SK-N-SH (cell line): ENCODE results near the gene MACROD2. TPM values are rescaled to one million over a fixed set of nuclear protein-coding genes. Genes with fewer than 3 reads are reported as not detected.

ENCODE experiments used
- CTCF ChIA-PET: fragments of 300-600, 350-600 bp; formaldehyde crosslinking; extraction: SDS; loops from one replicate; lab custom pipeline; 2021; lab: Yijun Ruan, JAX
- POLR2A ChIA-PET: fragments of 350-600 bp; sonication (Branson Sonifier 250); formaldehyde crosslinking; extraction: SDS; loops from one replicate; lab custom pipeline; 2020; ENCODE audit warnings: antibody characterized with exemption, inconsistent platforms; lab: Yijun Ruan, JAX
- DNase-seq: peaks from one replicate; pipeline ENCODE4 v3.0.0; 2012
- H2AFZ ChIP-seq: fragments of 200-600 bp; sonication (generic); 2 replicates; pipeline ENCODE4 v1.8.1; 2016; ENCODE audit warnings: antibody characterized with exemption, mild to moderate bottlenecking, low read depth
- H3F3A ChIP-seq: fragments of 200-600 bp; sonication (generic); replicated peaks from 2 replicates; pipeline ENCODE3; 2016; ENCODE audit warnings: antibody characterized with exemption, mild to moderate bottlenecking; ENCODE audit not compliant: insufficient read depth
- H3K27ac ChIP-seq, 2 experiments: fragments of 200-500 bp in 1 of 2; fragments of 200-600 bp in 1 of 2; sonication (Bioruptor generic) in 1 of 2; sonication (generic), shearing (Covaris generic) in 1 of 2; 2 replicates each; pipeline versions ENCODE4 v1.5.1 to v1.6.1; 2014 to 2016; ENCODE audit warnings: low read depth in 2 of 2, inconsistent platforms in 1 of 2, low read length in 1 of 2, mild to moderate bottlenecking in 1 of 2, mixed read lengths in 1 of 2
- H3K27me3 ChIP-seq: fragments of 200-600 bp; sonication (generic), shearing (Covaris generic); 2 replicates; pipeline ENCODE4 v1.6.1; 2016; ENCODE audit warnings: mixed run types; ENCODE audit not compliant: insufficient read depth
- H3K36me3 ChIP-seq, 2 experiments: fragments of 200-500 bp in 1 of 2; fragments of 200-600 bp in 1 of 2; sonication (Bioruptor generic) in 1 of 2; sonication (generic) in 1 of 2; replicated peaks in 1 of 2; 2 replicates each; pipeline versions ENCODE3 to v1.5.1; 2014 to 2016; ENCODE audit warnings: low read length in 1 of 2, mild to moderate bottlenecking in 1 of 2; ENCODE audit not compliant: insufficient read depth in 2 of 2, control insufficient read depth in 1 of 2
- H3K4me1 ChIP-seq, 2 experiments: fragments of 200-500 bp in 1 of 2; fragments of 200-600 bp in 1 of 2; sonication (Bioruptor generic) in 1 of 2; sonication (generic), shearing (Covaris generic) in 1 of 2; 2 replicates each; pipeline versions ENCODE4 v1.5.1 to v1.6.1; 2014 to 2016; ENCODE audit warnings: low read depth in 1 of 2, low read length in 1 of 2, mixed run types in 1 of 2; ENCODE audit not compliant: insufficient read depth in 2 of 2, control insufficient read depth in 1 of 2
- H3K4me2 ChIP-seq: fragments of 200-600 bp; sonication (generic), shearing (Covaris generic); 2 replicates; pipeline ENCODE4 v1.6.1; 2017; ENCODE audit warnings: mixed run types
- H3K4me3 ChIP-seq, 2 experiments: fragments of 200-500 bp in 1 of 2; fragments of 200-600 bp in 1 of 2; sonication (Bioruptor generic) in 1 of 2; sonication (generic), shearing (Covaris generic) in 1 of 2; 2 replicates each; pipeline versions ENCODE4 v1.5.1 to v1.8.1; 2014 to 2016; ENCODE audit warnings: low read depth in 2 of 2, inconsistent platforms in 1 of 2, low read length in 1 of 2, mild to moderate bottlenecking in 1 of 2, mixed read lengths in 1 of 2, moderate library complexity in 1 of 2
- H3K79me2 ChIP-seq: fragments of 200-600 bp; sonication (generic); 2 replicates; pipeline ENCODE4 v1.8.1; 2017; ENCODE audit warnings: mild to moderate bottlenecking; ENCODE audit not compliant: insufficient read depth
- H3K9ac ChIP-seq: fragments of 200-600 bp; sonication (generic); 2 replicates; pipeline ENCODE4 v1.6.1; 2017; ENCODE audit warnings: mixed run types
- H3K9me2 ChIP-seq: fragments of 200-600 bp; sonication (generic); 2 replicates; pipeline ENCODE4 v1.6.1; 2017; ENCODE audit warnings: mixed run types
- H3K9me3 ChIP-seq: fragments of 200-600 bp; sonication (generic); 2 replicates; pipeline ENCODE4 v1.6.1; 2017; ENCODE audit warnings: mixed run types, mild to moderate bottlenecking, moderate library complexity
- H4K20me1 ChIP-seq: fragments of 200-600 bp; sonication (generic); 2 replicates; pipeline ENCODE4 v1.6.1; 2017; ENCODE audit warnings: mild to moderate bottlenecking, mixed run types; ENCODE audit not compliant: insufficient read depth
- CHD2 ChIP-seq: fragments of 150-350 bp; IDR thresholded peaks from 2 replicates; pipeline ENCODE4 v1.6.1; 2018; ENCODE audit warnings: low read length; ENCODE audit not compliant: partially characterized antibody
- ELF1 ChIP-seq: IDR thresholded peaks from 2 replicates; pipeline ENCODE4 v1.4.0; 2012
- EZH2phosphoT487 ChIP-seq: fragments of 200-600 bp; sonication (generic); IDR thresholded peaks from 2 replicates; pipeline ENCODE4 v1.6.1; 2017; ENCODE audit warnings: low read depth, mixed run types, mild to moderate bottlenecking, antibody characterized with exemption, moderate library complexity, borderline replicate concordance
- FOXJ3 ChIP-seq: sonication (generic); formaldehyde crosslinking; IDR thresholded peaks from 2 replicates; pipeline ENCODE4 v1.5.1; 2020; ENCODE audit warnings: mild to moderate bottlenecking, missing genetic modification reagents
- FOXM1 ChIP-seq: IDR thresholded peaks from 2 replicates; pipeline ENCODE4 v1.4.0; 2012; ENCODE audit warnings: low read depth, mild to moderate bottlenecking
- GABPA ChIP-seq: IDR thresholded peaks from 2 replicates; pipeline ENCODE4 v1.4.0; 2012; ENCODE audit warnings: low read depth, mild to moderate bottlenecking
- GATA2 ChIP-seq: sonication (generic); formaldehyde crosslinking; IDR thresholded peaks from 2 replicates; pipeline ENCODE4 v1.5.0; 2020; ENCODE audit warnings: mild to moderate bottlenecking, missing genetic modification reagents
- JUND ChIP-seq: IDR thresholded peaks from 2 replicates; pipeline ENCODE4 v1.4.0; 2012
- MEF2A ChIP-seq: IDR thresholded peaks from 2 replicates; pipeline ENCODE4 v1.4.0; 2012; ENCODE audit warnings: low read depth, borderline replicate concordance
- MXI1 ChIP-seq: IDR thresholded peaks from 2 replicates; pipeline ENCODE4 v1.6.1; 2012; ENCODE audit warnings: mild to moderate bottlenecking, low read depth, low read length, improper control_type of control experiment
- NFIC ChIP-seq: IDR thresholded peaks from 2 replicates; pipeline ENCODE4 v1.4.0; 2012; ENCODE audit warnings: borderline replicate concordance
- RAD21 ChIP-seq: IDR thresholded peaks from 2 replicates; pipeline ENCODE4 v1.6.1; 2012; ENCODE audit warnings: mild to moderate bottlenecking, low read length
- RFX5 ChIP-seq: IDR thresholded peaks from 2 replicates; pipeline ENCODE4 v1.6.1; 2012; ENCODE audit warnings: mild to moderate bottlenecking, improper control_type of control experiment, low read length
- RXRA ChIP-seq: IDR thresholded peaks from 2 replicates; pipeline ENCODE4 v1.4.0; 2012; ENCODE audit warnings: low read depth, mild to moderate bottlenecking, borderline replicate concordance
- SMC3 ChIP-seq: IDR thresholded peaks from 2 replicates; pipeline ENCODE4 v1.6.1; 2012; ENCODE audit warnings: low read depth, low read length, improper control_type of control experiment
- TAF1 ChIP-seq: IDR thresholded peaks from 2 replicates; pipeline ENCODE4 v1.6.1; 2012; ENCODE audit warnings: low read depth, mild to moderate bottlenecking, low read length, moderate library complexity, borderline replicate concordance
- TCF12 ChIP-seq: IDR thresholded peaks from 2 replicates; pipeline ENCODE4 v1.4.0; 2012
- USF2 ChIP-seq: fragments of 150-350 bp; IDR thresholded peaks from 2 replicates; pipeline ENCODE4 v1.6.1; 2017; ENCODE audit warnings: antibody characterized with exemption, low read length, low read depth, borderline replicate concordance
- ZBTB33 ChIP-seq: IDR thresholded peaks from 2 replicates; pipeline ENCODE4 v1.4.0; 2012; ENCODE audit warnings: low read depth, borderline replicate concordance
- WGBS: methylation state at CpG from one replicate; pipeline ENCODE4 v1.1.6; 2017; ENCODE audit warnings: low lambda C conversion rate; 5-methylcytosine and 5-hydroxymethylcytosine counted together
- polyA plus RNA-seq, 3 experiments: library from polyadenylated mRNA; depleted of rRNA; stranded (reverse); fragments of >200 nt; gene quantifications; 2 replicates each; pipeline ENCODE4 v1.2.3, GENCODE V29; 2012

MACROD2 gene
- polyA plus RNA-seq, 1 of the 3 experiments (the other 2 are of a cell fraction), result 0.33 TPM

GRCh38 chr20:14792915-14793314, 797.6 kb downstream of the MACROD2 start (continued):
- TF ChIP-seq ZBTB33, result no peak
- TF ChIP-seq, all 33 proteins: peak for 0

- Histone ChIP-seq H3K27ac (peak overlapping the region in 1 of 2 experiments; percentile 28; a peak in 1 of 4 replicates), H3K36me3 (no peaks in the 10 kb centered on the region), H3K9ac (no peak overlapping the region), H3K4me1 (peaks cover 0 to 26% of the 10 kb centered on the region in 2 experiments; a peak in 2 of 4 replicates)
- ChIA-PET POLR2A (no interaction called here), CTCF (interaction anchor here (0.6 to 1.8 kb wide), 2 partner anchors 116 to 136 kb away, joined by 3 to 5 read pairs; no protein-coding TSS in a partner anchor)
- TF ChIP-seq NFIC, result no peak
- TF ChIP-seq, all 33 proteins: peak for 0
- Histone ChIP-seq H3K9me2 (no peaks in the 10 kb centered on the region; the same call in 1 of the 2 replicates), H4K20me1 (no peaks in the 10 kb centered on the region), H3K79me2 (no peaks in the 10 kb centered on the region), H3K4me2 (no peak overlapping the region), H3K4me3 (no peak overlapping the region), H2AFZ (no peak overlapping the region), H3K27me3 (no peaks in the 10 kb centered on the region), H3K9me3 (no peaks in the 10 kb centered on the region), H3F3A (no peaks in the 10 kb centered on the region)
- WGBS, result 79% methylated on average over 5 of the region's 5 CpGs
- no peak for DNase-seq
These were observed 804.4 kb downstream of the MACROD2 start for GRCh38 chr20:14799545-14800216.

- no peaks in the 10 kb centered on the region for H3K9me3 ChIP-seq
- H3K4me2 ChIP-seq, result no peak overlapping the region
- peak; percentile 35 for DNase-seq
- H3K4me1 ChIP-seq, result peaks cover 0 to 26% of the 10 kb centered on the region in 2 experiments; a peak in 2 of 4 replicates
- H3K36me3 ChIP-seq, result no peaks in the 10 kb centered on the region
- H3F3A ChIP-seq, result no peaks in the 10 kb centered on the region
- H3K9me2 ChIP-seq, result no peaks in the 10 kb centered on the region; the same call in 1 of the 2 replicates
- H3K79me2 ChIP-seq, result no peaks in the 10 kb centered on the region
- no peaks in the 10 kb centered on the region for H3K27me3 ChIP-seq
- ChIA-PET CTCF (interaction anchor here (1.0 to 1.8 kb wide), 3 partner anchors 8 to 115 kb away, joined by 3 to 5 read pairs (median 3); no protein-coding TSS in a partner anchor), POLR2A (interaction anchor here (1.1 kb wide), 1 partner anchor 115 kb away, joined by 4 read pairs; no protein-coding TSS in a partner anchor)
- no peaks in the 10 kb centered on the region for H4K20me1 ChIP-seq
- peak overlapping the region in 1 of 2 experiments; percentile 87; a peak in 2 of 4 replicates for H3K27ac ChIP-seq
- H2AFZ ChIP-seq, result no peak overlapping the region
- no peak overlapping the region for H3K4me3 ChIP-seq
- 74% methylated on average over 7 of the region's 7 CpGs for WGBS
- no peak overlapping the region for H3K9ac ChIP-seq
- no peak for TF ChIP-seq EZH2phosphoT487
- no peak; the same call in 1 of the 2 replicates for TF ChIP-seq MXI1
- TF ChIP-seq GABPA, result no peak
- no peak for TF ChIP-seq SMC3
- no peak for TF ChIP-seq ZBTB33
- TF ChIP-seq TAF1, result no peak
- TF ChIP-seq RFX5, result no peak; the same call in 1 of the 2 replicates
- TF ChIP-seq JUND, result no peak
- TF ChIP-seq ELF1, result no peak
- TF ChIP-seq GATA2 (CRISPR knock-in tag), result peak; percentile 76
- TF ChIP-seq USF2, result no peak
- TF ChIP-seq FOXM1, result no peak
- peak; percentile 76; the same call in 1 of the 2 replicates for TF ChIP-seq FOXJ3 (CRISPR knock-in tag)
- TF ChIP-seq RXRA, result no peak
- no peak for TF ChIP-seq NFIC
- peak; percentile 39 for TF ChIP-seq RAD21
- TF ChIP-seq TCF12, result no peak
- TF ChIP-seq CHD2, result peak; percentile 32
- no peak for TF ChIP-seq MEF2A
These were observed 805.5 kb downstream of the MACROD2 start for GRCh38 chr20:14800707-14801425.
